Stomach (tissue), 9 donors: ENCODE data around the gene USP43. TPM values are rescaled to one million over a fixed set of nuclear protein-coding genes. Genes with fewer than 3 reads are reported as not detected.

Experiments
- DNase-seq, 2 donors: peaks; one replicate each; pipeline versions ENCODE4 v3.0.0 to v3.0.0-alpha.2; 2013 to 2019
- H3K27ac ChIP-seq, 5 donors: fragments of 200-600 bp in 4 of 5; sonication (generic) in 4 of 5; one replicate each; pipeline ENCODE4 v1.5.1; 2013 to 2019; ENCODE audit warnings: mild to moderate bottlenecking in 1 of 5, moderate library complexity in 1 of 5
- H3K27me3 ChIP-seq, 3 donors: fragments of 200-600 bp; sonication (generic); one replicate each; pipeline ENCODE4 v1.5.1; 2017 to 2019; ENCODE audit warnings: mixed run types in 1 of 3
- H3K36me3 ChIP-seq, 4 donors: fragments of 200-600 bp; sonication (generic); 1 replicate in 3 of 4; 2 replicates in 1 of 4; pipeline ENCODE4 v1.5.1; 2016 to 2019
- H3K4me1 ChIP-seq, 4 donors: fragments of 200-600 bp; sonication (generic); one replicate each; pipeline ENCODE4 v1.5.1; 2016 to 2019
- H3K4me3 ChIP-seq, 4 donors: fragments of 200-600 bp; sonication (generic) in 3 of 4; one replicate each; pipeline ENCODE4 v1.5.1; 2016 to 2019; ENCODE audit warnings: mild to moderate bottlenecking in 1 of 4
- H3K9me3 ChIP-seq, 4 donors: fragments of 200-600 bp; sonication (generic); one replicate each; pipeline ENCODE4 v1.5.1; 2016 to 2019
- EP300 ChIP-seq: sonication (generic); formaldehyde crosslinking; IDR thresholded peaks from one replicate; pipeline ENCODE4 v1.6.1; 2017; ENCODE audit warnings: antibody characterized with exemption
- POLR2A ChIP-seq, 4 donors: fragments of 450-650 bp; IDR thresholded peaks; one replicate each; pipeline ENCODE4 v1.6.1; 2016; ENCODE audit warnings: antibody characterized with exemption in 4 of 4, control low read depth in 2 of 4, mild to moderate bottlenecking in 1 of 4, moderate library complexity in 1 of 4
- POLR2AphosphoS5 ChIP-seq, 3 donors: sonication (generic); formaldehyde crosslinking; IDR thresholded peaks; one replicate each; pipeline ENCODE4 v1.6.1; 2016; ENCODE audit warnings: antibody characterized with exemption in 3 of 3
- WGBS, 5 donors: extraction: QIAGEN DNeasy Blood & Tissue Kit in 3 of 5; methylation state at CpG; one replicate each; pipeline versions ENCODE4 v1.1.5 to v1.1.7; 2013 to 2018; 5-methylcytosine and 5-hydroxymethylcytosine counted together
- intact Hi-C: fragments of 100-400 bp; cut with DNase I; formaldehyde crosslinking; loops from one replicate; pipeline ENCODE4 v1.15.1; 2023; ENCODE audit warnings: low total_unique reads
- polyA plus RNA-seq, 3 donors: library from polyadenylated mRNA; stranded (reverse); fragments of 200-250 nt; gene quantifications; one replicate each; pipeline ENCODE4 v1.2.3, GENCODE V29; 2013
- total RNA-seq, 5 donors: library from RNA; depleted of rRNA; stranded (reverse); fragments of >200 nt; gene quantifications; one replicate each; pipeline versions ENCODE4 v1.1.0 to v1.2.3, GENCODE V29; 2014 to 2016
- TF ChIP-seq, protein P1 (sequence below), 7 experiments: fragments of 450-650 bp in 4 of 7; fragments of 200-600 bp in 3 of 7; sonication (generic) in 3 of 7; IDR thresholded peaks; one replicate each; pipeline ENCODE4 v1.5.1; 2016 to 2019; ENCODE audit warnings: antibody characterized with exemption in 7 of 7, control low read depth in 2 of 7, mild to moderate bottlenecking in 1 of 7
- donor health status: healthy with polysubstance abuse.
- donor health status: Bipolar disorder and iron deficiency.
- donor health status: healthy.

USP43 gene
- total and polyA plus RNA-seq, 8 donors: 1.3 to 55.4 (median 3.2) TPM

DNA sequence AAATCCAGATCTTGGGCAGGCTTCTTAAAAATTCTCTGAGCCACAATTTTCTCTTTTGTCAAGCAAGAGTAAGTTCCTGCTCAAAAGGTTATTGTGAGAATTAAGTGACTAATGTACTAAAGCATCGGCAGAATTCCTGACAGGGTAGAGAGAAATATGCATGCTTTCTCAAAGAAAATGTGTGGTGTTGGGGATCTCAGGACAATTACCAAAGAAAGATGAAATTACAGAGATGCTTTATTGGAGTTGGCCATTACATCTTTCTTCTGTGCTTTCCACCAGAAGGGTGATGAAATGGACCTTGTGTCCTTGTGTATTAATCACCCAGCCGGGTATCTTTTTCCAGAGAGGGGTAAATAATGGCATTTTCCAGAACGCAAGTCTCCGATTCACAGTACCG is 1.7 kb upstream of the USP43 start:
- Histone ChIP-seq H3K27me3 (peaks cover 0 to 59% (median 17%) of the 10 kb centered on the region in 3 donors), H3K4me3 (no peak overlapping the region), H3K9me3 (peaks cover 0 to 5% (median 2%) of the 10 kb centered on the region in 4 donors), H3K4me1 (peaks cover 14 to 26% (median 20%) of the 10 kb centered on the region in 4 donors), H3K27ac (no peak overlapping the region), H3K36me3 (no peaks in the 10 kb centered on the region)
- intact Hi-C loops: no loop called here
- no peak for TF ChIP-seq POLR2AphosphoS5 (IDR thresholded peaks at IDR 0.05)
- TF ChIP-seq POLR2A (IDR thresholded peaks at IDR 0.05): no peak
- TF ChIP-seq, protein P1, sequence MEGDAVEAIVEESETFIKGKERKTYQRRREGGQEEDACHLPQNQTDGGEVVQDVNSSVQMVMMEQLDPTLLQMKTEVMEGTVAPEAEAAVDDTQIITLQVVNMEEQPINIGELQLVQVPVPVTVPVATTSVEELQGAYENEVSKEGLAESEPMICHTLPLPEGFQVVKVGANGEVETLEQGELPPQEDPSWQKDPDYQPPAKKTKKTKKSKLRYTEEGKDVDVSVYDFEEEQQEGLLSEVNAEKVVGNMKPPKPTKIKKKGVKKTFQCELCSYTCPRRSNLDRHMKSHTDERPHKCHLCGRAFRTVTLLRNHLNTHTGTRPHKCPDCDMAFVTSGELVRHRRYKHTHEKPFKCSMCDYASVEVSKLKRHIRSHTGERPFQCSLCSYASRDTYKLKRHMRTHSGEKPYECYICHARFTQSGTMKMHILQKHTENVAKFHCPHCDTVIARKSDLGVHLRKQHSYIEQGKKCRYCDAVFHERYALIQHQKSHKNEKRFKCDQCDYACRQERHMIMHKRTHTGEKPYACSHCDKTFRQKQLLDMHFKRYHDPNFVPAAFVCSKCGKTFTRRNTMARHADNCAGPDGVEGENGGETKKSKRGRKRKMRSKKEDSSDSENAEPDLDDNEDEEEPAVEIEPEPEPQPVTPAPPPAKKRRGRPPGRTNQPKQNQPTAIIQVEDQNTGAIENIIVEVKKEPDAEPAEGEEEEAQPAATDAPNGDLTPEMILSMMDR (IDR thresholded peaks at IDR 0.05): no peak
- no peak for TF ChIP-seq EP300
- DNase-seq: no peak
- WGBS, 5 donors: 89 to 96% (median 91%) methylated on average over 5 of the region's 5 CpGs

DNA sequence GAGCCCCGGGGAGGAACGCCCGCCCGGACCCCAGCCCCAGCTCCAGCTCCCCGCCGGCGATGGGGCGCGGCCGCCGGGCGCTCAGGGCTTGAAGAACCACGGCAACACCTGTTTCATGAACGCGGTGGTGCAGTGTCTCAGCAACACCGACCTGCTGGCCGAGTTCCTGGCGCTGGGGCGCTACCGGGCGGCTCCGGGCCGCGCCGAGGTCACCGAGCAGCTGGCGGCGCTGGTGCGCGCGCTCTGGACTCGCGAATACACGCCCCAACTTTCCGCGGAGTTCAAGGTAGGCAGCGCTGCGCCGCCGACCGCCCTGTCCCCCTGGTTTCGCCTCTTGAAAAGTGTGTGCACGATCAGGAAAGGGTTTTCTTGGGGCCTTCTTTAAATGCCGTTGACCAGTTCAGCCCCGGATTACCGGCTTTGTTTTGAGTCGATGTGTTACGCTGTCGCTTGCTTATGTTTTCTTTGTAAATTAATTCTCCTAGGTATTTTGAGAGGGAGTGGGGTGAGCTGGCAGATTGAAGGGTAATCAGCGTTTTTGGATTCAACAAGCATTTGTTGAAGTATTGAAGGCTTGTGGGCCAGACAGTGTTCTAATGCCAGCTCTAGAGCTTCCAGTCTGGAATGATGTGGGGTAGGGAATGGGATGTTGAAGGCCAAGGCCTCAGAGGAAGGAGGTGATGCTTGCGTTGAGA is 681 bp downstream of the USP43 start:
- intact Hi-C loops: no loop called here

GRCh38 chr17:9646546-9646885 is 1.2 kb downstream of the USP43 start:
- no peak for DNase-seq
- H3K27ac ChIP-seq: peak overlapping the region in 4 of 5 donors; percentile 88 to 94 (median 92)

More for the DNA sequence above, 681 bp downstream of the USP43 start:
- H3K4me1 ChIP-seq: peaks cover 14 to 30% (median 20%) of the 10 kb centered on the region in 4 donors
- H3K4me3 ChIP-seq: peak overlapping the region; percentile 63 to 71 (median 68)
- H3K27ac ChIP-seq: peak overlapping the region; percentile 88 to 99 (median 93)
- H3K36me3 ChIP-seq: no peaks in the 10 kb centered on the region
- TF ChIP-seq POLR2A (IDR thresholded peaks at IDR 0.05): no peak
- peak in 2 of 3 donors; percentile 25 to 56 for TF ChIP-seq POLR2AphosphoS5 (IDR thresholded peaks at IDR 0.05)
- 1 to 4% (median 2%) methylated on average over 25 to 51 of the region's 51 CpGs for WGBS, 5 donors
- peak; percentile 79 to 90 for DNase-seq
- H3K9me3 ChIP-seq: no peaks in the 10 kb centered on the region
- H3K27me3 ChIP-seq: peaks cover 0 to 61% (median 17%) of the 10 kb centered on the region in 3 donors

DNA sequence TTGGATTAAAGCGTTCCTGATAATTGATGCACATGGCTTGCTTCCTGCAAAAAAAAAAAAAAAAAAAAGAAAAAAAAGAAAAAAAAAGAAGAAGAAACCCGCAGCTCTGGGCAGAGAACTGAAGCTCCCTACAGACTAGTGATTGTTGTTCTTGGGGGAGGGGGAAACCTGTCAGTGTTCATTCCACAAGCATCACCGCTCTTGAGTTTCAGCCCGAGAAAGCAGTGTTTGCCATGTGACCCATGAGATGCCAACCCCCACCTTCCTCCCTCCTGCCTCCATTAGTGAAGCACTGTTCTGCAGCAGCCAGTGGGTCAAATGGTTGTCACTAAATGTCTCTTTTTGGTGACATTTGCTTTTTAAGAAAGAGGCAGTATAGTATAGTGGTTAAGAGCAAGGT is 1.7 kb downstream of the USP43 start:
- Histone ChIP-seq H3K36me3 (no peaks in the 10 kb centered on the region), H3K4me3 (peak overlapping the region in 3 of 4 donors; percentile 65 to 71 (median 70)), H3K27me3 (peaks cover 0 to 61% (median 17%) of the 10 kb centered on the region in 3 donors), H3K27ac (no peak overlapping the region), H3K9me3 (no peaks in the 10 kb centered on the region), H3K4me1 (peaks cover 14 to 30% (median 20%) of the 10 kb centered on the region in 4 donors)
- intact Hi-C loops: no loop called here
- TF ChIP-seq POLR2AphosphoS5 (IDR thresholded peaks at IDR 0.05) (no peak), POLR2A (IDR thresholded peaks at IDR 0.05) (no peak), EP300 (no peak)
- TF ChIP-seq, protein P1 (IDR thresholded peaks at IDR 0.05): no peak
- WGBS, 5 donors: 16 to 44% (median 29%) methylated on average over 4 of the region's 4 CpGs
- DNase-seq: peak in 1 of 2 donors; percentile 28

More at GRCh38 chr17:9646546-9646885, 1.2 kb downstream of the USP43 start:
- H3K36me3 ChIP-seq: no peaks in the 10 kb centered on the region
- H3K4me3 ChIP-seq: peak overlapping the region; percentile 63 to 71 (median 68)
- peaks cover 14 to 30% (median 20%) of the 10 kb centered on the region in 4 donors for H3K4me1 ChIP-seq
- WGBS, 5 donors: 22 to 50% (median 35%) methylated on average over 8 of the region's 8 CpGs
- no peaks in the 10 kb centered on the region for H3K9me3 ChIP-seq
- intact Hi-C loops: no loop called here
- H3K27me3 ChIP-seq: peaks cover 0 to 61% (median 17%) of the 10 kb centered on the region in 3 donors
- TF ChIP-seq, protein P1 (IDR thresholded peaks at IDR 0.05): no peak
- no peak for TF ChIP-seq POLR2AphosphoS5 (IDR thresholded peaks at IDR 0.05)
- TF ChIP-seq EP300: no peak
- no peak for TF ChIP-seq POLR2A (IDR thresholded peaks at IDR 0.05)
